Kidney tubule cell (primary cell): ENCODE measurements around the gene DOCK2.
"Not testable (repeated sequence)": the region's sequence is repeated elsewhere in the genome, so short reads cannot be mapped to it uniquely, and the experiment has no call there.

Source experiments
- DNase-seq: peaks from one replicate; pipeline ENCODE4 v3.0.0-alpha.2; 2018; ENCODE audit warnings: low spot score

DOCK2 gene

DNA sequence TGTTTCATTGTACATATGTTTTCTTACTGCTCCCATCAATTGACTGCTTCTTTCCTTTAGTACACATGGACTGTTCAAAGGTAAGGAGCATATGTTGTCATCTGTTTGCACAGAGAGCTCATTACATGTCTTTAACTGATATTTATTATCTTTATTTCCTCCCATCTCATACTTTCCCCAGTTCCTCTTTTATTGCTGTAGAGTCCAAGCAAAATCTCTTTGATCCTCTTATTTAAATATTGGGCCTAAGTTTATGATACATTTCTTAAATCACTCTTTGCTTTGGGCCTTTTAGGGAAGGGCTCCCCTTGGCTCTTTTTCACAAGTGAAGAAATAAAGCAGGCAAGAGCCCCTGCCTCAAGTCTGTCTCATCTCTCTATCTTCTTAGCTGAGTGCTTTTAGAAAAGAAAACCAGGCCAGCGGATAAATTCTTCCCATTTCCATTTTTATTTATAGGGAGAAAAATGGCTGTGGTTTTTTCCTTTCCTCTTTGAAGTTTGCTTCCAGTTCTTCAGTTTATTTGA is 152.4 kb downstream of the DOCK2 start:
- DNase-seq: no peak

DNA sequence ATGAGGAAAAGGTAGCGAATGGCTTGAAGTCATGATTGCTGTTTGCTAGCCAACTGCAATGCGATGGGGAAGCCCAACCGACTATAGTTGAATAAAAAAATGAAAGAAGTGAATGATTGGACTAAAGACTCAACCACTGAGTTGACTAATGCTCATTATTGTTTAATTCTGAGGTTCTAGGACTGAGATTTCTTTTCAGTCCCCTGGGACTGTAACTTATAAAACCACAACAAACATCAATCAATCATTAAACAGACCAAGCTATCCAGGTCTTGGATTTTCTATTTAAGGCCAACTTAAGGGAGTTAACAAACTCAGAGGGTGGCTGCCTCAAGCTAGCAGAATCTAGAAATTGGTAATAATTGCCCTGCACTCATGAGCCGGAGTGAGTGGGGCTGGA is 154.2 kb downstream of the DOCK2 start:
- peak; percentile 95 for DNase-seq

DNA sequence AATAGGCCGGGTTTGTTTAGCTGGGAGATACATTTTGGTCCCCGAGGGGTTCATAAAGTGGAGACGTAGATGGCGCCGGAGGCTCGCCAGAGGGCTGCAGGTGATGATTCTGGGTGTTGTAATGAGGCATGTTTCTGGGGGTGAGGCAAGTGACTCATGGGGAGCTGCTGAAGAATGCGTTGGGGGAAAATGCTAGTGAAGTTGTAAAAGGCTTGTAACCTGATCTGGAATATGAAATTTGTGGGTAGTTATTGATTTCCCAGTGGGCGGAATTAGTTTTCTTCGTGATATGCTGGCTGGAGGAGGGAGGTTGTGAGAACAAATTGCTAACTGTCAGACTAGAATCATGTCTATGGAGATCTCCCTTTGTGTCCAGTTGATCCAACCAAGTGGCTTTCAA is 158.3 kb downstream of the DOCK2 start:
- no peak for DNase-seq

DNA sequence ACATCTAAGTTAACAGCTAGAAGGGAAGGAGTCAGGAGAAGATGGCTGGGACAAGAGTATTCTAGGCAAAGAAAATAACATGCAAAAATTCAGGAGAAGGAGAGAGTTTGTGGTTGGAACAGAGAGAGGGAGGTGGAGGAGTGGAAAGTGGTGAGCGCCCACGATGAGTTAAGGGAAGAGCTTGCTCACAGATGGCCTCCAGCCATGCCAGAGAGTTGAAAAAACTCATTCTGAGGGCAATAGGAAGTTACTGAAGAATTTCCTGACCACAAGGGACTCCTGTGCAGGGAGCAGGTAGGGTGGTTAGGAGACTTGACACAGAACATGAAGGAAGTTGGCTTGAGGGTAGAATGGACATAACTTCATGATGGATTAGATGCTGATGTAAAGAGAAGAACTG is 159.7 kb downstream of the DOCK2 start:
- DNase-seq: peak; percentile 82

DNA sequence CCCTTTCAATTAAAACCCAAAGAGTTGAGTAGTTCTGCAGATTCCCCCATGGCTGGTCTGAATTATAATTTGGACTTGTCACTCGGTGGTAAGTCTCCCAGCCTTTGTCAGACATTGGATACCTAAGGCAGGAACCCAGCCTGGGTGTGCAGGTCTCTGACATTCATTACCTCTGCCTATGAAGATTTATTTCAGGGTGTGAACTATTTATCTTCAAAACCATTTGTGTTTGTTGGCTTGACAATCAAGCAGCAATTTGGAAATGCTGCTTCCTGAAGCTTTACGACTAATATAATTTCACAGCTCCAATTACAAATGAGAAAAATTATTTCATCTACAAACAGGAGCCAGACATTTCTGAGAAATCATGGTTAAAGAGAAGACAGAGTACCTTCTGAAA is 160.5 kb downstream of the DOCK2 start:
- DNase-seq: no peak

DNA sequence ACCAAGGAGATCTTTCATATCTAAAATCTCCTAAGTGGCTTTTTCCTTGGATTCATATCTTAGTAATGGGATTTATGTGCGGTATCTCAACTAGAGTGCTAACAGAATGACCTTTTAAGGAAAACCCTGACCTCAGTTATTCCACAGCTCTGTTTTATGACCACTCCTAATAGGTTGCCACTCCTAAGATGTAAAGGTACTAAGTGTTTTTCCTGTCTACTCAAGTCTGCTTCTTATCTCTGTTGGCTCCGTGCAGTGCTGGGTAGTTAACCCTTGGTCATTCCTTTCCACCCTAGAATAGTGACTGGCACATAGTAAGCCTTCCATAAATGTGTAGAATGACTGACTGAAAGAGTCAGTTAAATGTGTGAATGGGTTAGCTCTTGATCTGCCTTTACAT is 161.4 kb downstream of the DOCK2 start:
- DNase-seq: no peak

DNA sequence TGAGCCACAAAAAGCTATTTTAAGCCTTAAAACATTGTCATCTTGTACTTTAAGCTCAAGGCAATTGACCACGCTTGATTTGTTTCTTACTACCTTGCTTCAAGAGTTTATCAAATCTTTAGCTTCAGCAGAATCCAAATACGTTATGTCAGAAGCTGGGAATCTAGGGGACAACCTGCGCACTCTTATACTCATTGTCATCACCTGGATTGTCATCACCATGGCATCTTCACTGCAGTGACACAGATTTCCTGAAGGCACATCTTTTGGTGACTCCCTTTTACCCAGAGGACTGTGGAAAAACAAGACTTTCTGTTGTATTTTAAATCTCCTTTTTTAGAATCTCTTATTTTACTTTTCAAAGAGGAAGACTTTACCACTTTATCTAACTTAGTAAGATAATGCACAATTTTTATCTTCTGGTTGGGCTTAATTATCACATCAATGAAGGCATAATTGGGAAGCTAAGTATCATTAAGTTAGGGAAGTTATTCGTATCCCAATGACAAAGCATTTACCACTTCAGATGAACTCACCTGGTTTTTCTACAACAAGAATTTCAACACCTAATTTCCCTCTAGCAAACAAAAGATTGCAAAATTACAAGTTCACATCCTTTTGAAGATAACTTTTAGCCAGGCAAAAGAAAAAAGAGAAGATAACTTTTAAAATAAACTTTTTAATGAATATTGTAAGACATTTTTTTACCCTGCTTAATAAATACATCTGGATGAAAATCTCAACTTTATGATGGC is 162.0 kb downstream of the DOCK2 start:
- DNase-seq: peak; percentile 56

DNA sequence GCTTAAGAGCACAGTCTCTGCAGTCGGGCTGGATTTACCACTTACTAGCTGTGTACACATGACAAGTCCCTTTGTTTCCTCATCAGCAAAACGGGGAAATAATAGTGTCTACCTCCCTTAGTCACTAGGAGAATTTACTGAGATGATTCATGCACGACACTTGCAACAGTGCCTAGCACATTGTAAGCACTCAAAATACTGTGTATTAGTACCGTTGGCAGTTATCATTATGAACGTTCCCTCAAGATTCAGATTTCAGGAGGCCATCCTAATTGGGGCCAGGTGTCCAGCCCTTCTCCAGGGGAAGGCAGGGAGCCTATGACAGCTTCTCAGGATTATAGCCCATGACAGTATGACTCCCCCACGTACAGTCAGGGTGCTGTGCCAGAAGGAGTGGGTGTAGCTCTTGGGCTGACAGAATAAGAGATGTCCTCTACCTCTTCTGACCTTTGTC is 164.3 kb downstream of the DOCK2 start:
- DNase-seq: peak; percentile 76

DNA sequence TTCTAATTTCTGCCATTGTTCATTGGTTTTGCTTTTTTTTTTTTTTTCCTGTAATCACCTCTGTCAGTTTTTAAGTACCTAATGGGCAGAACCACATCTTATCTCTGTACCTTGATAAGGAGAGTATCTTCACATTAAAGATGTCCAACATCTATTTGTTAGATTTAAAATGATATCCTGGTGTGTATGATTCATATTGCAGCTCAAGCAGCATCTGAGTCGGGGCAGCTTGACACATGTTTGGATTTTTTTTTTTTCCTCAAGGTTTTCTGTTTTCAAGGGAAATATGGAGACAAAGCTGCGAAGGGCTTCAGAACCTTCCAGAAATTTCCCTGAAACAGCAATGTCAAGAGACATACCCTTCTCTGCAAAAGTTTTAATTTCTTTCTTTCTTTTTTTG is 164.7 kb downstream of the DOCK2 start:
- no peak for DNase-seq

DNA sequence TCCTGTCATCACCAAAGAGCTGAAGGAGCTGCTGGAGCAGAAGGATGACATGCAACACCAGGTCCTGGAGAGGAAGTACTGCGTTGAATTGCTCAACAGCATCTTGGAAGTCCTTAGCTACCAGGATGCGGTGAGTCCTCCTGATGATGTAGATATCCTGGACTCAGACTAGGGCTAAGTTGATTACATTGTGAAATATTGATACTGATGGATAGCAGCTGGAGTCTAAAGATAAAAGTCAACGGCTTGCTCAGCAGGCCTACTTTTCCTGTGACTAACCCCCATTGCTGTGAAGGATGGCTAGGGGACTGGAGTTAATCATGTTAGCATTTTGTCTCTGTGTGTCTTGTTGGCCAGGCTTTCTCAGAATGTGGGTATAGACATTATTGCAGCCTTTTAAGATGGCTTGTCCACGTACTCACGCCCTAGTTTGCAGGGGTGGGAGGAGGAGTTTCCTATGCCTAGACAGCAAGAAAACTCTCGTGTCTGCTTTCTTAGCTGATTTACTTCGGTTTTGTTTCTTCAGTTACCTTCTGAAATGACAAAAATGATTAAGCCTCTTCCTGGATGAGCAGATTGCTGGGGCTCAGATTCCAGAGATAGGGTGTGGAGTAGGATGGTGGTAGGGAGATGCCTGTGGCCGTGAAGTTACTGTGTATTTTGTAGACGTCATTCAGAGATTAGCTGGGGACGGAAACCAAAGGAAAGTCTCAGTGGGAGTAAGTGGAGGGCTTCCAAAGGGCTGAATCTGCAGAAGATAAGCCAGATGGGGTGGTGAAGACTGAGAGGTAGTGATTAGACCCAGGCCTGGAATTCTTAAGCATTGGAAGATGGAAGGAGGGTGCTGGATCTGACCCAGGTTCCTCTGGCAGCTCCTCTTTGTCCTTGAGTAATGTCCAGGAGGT is 166.3 kb downstream of the DOCK2 start:
- DNase-seq: peak; percentile 66

DNA sequence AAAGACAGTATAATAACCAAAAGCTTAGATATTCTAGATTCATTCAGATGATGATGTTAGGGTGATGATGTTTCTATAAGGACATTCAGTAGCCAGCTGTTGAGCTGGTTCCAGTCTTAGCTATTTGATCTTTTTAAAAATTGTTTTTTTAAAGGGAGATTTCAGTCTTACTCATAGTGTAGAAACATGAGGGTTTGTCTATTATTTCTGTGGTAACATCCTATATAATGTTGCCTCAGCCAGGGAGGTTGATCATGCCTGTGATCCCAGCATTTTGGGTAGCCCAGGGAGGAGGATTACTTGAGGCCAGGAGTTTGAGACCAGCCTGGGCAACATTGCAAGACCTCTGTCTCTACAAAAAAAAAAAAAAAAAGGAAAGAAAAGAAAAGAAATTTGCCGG is 167.8 kb downstream of the DOCK2 start:
- DNase-seq: no peak

DNA sequence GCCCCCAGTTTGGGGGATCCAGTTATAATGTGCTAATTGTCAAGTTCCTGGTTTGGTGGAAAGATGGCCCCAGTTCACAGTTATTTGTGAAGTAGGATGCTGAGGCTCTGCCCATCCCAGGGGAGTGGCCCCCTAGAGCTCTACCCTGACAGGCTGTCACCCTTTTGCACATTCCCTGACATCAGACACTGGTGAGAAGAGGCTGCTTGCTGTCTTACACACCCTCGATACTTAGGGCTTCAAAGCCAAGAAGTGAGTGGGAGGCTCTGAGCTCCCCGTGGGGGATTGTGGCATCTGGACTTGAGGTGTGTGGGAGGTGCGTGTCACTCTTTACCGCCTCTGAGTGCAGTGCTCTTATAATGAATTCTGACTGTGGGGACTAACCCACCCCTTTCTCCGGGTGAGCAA is 168.5 kb downstream of the DOCK2 start:
- peak; percentile 37 for DNase-seq

DNA sequence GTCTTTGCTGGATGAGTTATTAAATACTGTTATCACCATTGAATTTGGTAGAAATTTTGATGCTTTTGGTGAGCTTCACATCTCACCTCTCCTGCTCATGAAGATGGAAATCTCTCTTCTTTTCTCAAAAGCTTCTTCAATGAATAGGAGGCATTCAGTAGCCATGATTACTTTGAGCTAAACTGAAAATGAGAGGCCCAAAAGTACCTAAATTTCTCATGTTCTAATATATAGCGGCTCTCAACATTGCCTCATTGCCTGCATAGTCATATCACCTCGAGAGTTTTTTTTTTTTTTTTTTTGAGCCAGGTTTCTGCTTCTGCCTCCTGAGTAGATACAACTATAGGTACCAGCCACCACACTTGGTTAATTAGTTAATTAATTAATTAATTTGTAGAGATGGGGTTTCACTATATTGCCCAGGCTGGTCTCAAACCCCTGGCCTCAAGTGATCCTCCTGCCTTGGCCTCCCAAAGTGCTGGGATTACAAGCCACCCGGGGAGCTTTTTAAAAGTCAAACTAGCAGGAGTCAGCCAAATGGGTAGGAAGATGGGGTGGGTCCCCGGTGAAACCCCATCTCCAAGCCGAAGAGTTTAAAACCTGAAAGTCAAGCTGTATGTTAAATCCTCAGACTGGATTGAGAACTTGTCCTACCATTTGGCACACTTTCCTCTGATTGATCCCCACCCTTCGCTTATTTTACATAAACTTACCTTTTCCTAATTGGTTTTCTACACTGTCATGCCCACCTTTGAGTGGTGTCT is 169.0 kb downstream of the DOCK2 start:
- no peak for DNase-seq

DNA sequence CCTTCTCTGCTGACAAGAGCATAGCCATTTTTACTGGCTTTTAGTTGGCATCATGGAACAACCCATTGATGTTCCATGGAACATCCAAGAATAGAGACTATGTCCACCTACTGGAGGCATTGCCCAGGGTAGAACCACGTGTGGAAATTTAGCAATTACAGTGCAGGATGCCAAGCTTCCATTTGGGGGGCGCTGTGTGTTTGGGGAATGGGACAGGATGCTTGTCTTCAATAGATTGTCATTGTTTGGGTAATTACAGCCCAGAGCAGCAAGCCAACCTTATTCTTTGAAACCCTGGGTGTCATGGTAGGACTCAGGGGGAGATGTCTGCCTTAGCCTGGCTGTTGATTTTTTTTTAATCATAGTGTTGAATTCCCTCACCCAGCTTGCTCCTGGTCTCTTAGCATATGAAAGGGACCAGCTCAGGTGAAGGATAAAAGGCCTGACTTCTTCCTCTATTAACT is 171.1 kb downstream of the DOCK2 start:
- DNase-seq: no peak

DNA sequence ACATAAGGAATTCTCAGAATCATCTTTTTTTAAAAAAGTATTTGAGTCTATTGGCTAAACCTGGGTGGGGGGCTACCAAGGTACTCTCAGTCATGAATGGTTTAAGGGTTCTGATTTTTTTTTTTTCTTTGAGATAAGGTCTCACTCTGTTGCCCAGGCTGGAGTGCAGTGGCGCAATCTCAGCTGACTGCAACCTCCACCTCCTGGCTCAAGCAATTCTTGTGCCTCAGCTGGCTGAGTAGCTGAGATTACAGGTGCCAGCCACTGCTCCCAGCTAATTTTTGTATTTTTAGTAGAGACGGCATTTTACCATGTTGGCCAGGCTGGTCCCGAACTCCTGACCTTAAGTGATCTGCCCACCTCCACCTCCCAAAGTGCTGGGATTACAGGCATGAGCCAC is 171.8 kb downstream of the DOCK2 start:
- not testable (repeated sequence) for DNase-seq

DNA sequence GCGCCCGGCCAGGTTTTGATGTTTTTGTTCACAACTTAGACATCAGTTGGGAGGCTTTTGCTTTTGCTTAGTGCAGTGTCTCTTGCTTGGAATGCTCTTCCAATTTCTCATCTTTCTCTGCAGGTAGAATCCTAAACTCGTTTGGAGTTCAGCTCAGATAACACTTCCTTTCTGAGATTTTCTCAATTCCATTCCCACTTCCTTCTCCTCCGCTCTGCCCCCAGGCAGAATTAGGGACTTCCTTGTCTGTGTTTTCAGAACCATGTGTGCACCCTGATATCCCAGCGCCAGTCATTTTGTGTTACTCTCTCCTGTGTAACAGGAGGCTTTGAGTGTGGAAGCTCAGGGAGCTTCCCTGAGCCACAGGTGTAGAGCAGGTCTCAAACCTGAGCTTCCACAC is 172.2 kb downstream of the DOCK2 start:
- no peak for DNase-seq

DNA sequence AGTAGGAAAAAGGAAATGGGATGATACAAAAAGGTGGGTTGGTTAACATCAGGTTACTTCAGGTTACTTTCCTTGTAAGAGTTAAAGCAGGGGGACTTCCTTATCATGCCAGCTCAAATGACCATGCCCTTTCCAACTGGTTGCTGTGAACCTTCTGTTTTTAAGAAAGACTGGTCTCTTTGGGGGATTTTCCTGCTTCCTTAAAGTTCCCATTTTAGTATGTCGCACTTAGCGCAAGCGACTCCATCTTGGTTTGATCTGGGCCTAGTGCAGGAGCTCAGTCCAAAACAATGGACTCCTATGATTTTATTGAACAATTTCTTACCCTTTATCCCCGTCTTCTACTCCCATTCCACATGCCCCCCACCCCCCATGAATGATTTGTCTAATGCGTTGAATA is 173.4 kb downstream of the DOCK2 start:
- no peak for DNase-seq

DNA sequence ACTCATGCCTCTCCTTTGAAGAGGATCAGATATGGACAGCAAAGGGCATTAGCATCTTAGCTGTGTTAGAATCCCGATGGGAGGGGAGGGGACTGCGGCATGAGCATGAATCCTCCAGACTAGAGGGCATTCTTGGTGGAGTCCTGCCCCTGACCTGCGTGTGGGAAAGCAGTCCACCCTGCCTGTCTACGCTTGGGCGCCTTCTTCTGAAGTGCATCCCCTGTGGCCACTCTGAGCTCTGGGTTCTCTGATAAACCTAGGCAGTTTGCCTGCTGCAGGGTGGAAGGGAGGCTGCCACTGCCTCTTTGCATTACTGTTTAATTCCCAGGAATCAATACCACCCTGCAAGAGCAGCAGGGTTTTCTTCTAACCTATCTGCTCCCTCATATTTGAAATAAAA is 173.9 kb downstream of the DOCK2 start:
- peak; percentile 30 for DNase-seq

DNA sequence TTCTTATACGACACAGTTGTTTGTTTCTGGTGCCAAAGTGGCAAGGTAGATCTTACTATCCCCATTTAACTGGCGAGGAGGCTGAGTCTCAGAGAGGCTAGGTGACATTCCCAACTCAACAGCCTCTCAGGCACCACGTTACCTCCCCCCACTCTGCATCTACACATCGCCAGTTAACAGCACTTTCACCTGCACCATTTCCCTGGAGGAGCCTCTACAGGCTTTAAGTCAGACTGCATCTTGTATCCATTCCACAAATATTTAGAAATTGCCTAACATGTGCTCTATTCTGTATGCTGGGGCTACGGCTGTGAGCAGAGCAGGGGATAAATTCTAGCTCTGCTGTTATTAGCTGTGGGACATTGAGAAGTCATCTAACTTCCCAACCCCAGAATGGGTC is 174.6 kb downstream of the DOCK2 start:
- no peak for DNase-seq

DNA sequence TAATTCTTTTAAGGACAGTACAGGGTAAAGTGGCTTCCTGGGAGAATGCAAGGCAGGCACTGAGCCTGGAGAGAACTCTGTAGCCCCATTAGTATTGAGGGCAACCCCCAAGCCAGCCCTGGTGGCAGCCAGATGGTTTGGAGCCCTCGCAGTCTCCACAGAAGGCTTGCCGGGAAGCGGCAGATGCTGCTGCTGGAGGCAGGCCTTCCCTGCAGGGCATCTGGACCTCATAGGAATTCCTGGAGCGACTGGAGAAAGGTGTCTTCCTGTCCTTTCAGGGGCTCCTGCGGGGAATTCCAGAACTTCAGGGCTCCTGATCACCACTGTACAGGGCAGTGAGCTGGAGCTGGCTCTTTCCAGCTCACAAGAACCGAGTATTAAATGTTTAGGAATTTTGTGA is 175.7 kb downstream of the DOCK2 start:
- no peak for DNase-seq

DNA sequence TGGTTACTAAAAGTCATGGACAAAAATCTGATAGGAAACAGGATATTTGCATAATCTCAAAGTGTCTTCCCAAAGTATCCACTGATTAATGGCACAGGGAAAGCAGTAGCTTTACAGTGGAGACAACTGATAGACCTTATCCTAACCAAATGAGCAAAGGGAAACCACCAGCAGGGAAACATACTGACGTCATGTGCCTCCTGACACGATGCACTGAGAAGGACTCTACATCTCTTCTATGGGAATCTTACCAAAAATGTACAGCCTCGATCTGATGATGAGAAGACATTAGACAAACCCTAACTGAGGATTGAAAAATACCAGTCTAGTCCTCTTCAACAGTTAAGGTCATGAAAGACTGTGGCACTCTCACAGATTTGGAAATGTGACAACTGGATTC is 177.0 kb downstream of the DOCK2 start:
- no peak for DNase-seq

DNA sequence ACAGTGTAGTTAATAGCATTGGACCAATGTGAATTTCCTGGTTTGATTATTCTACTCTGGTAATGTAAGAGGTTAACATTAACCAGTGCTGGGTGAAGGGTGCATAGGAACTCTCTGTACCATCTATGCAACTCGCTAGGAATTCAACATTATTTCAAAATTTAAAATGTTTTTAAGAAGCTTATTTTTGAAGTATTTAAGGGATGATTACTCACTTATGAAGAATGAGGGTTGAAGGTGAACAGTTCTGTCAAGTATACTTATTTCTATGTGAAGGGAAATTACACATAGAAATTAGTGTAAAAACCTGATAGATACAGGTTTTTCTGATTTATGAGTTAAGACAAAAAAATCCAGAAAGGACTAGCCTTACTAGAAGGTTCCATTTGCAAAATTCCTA is 177.4 kb downstream of the DOCK2 start:
- no peak for DNase-seq
